Limb (tissue), 2 donors: ENCODE measurements around the gene SERPINB6.
"Not testable (repeated sequence)": the region's sequence is repeated elsewhere in the genome, so short reads cannot be mapped to it uniquely, and the experiment has no call there.

Experiments used
- DNase-seq, 2 donors: peaks; one replicate each; pipeline ENCODE4 v3.0.0-alpha.2; 2016; ENCODE audit errors: extremely low spot score in 2 of 2

The SERPINB6 gene

GRCh38 chr6:2971420-2972218 lies at the start of gene SERPINB6:
Gene SERPINB6, minus strand, starts transcription at chr6:2971567. Its CDS starts 12,235 bp downstream, at chr6:2959332.
- DNase-seq: peak; percentile 53 to 80

DNA sequence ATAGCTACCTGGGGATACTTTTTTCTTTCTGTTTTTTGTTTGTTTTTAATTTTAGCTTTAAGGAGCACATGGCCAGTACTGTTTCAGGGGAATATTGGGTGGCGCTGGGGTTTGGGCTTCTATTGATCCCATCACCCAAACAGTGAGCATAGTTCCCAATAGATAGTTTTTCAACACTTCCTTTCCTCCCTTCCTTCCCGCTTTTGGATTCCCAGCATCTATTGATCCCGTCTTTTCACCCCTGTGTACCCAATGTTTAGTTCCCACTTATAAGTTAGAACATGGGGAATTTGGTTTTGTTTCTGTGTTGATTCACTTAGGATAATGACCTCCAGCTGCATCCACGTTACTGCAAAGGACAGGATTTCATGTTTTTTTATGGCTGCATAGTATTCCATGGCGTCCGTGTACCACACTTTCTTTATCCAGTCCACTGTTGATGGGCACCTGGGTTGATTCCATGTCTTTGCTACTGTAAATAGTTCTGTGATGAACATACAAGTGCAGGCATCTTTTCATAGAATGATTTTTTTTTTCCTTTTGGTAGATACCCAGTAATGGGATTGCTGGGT lies 48.5 kb upstream of the SERPINB6 start:
- DNase-seq: no peak

DNA sequence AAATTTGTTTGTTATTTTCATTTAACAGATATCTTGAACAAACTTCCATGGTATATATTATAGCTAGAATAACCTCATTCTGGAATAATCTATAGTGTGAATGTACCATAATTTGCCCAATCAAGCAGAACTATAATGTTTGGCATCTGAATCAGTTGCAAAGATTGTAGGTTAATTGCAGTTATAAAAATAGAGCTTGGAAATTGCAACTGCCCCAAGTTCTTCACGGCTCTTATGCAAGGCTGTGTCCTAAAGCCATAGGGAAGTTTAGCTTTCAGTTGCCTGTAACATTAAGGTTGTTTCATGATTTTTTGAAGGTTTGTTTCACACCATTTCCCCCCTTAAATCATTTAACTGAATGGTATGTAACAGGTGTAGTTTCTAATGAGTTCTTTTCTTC lies 47.7 kb upstream of the SERPINB6 start:
- DNase-seq: no peak

GRCh38 chr6:3017304-3017703 lies 45.9 kb upstream of the SERPINB6 start:
- no peak for DNase-seq

DNA sequence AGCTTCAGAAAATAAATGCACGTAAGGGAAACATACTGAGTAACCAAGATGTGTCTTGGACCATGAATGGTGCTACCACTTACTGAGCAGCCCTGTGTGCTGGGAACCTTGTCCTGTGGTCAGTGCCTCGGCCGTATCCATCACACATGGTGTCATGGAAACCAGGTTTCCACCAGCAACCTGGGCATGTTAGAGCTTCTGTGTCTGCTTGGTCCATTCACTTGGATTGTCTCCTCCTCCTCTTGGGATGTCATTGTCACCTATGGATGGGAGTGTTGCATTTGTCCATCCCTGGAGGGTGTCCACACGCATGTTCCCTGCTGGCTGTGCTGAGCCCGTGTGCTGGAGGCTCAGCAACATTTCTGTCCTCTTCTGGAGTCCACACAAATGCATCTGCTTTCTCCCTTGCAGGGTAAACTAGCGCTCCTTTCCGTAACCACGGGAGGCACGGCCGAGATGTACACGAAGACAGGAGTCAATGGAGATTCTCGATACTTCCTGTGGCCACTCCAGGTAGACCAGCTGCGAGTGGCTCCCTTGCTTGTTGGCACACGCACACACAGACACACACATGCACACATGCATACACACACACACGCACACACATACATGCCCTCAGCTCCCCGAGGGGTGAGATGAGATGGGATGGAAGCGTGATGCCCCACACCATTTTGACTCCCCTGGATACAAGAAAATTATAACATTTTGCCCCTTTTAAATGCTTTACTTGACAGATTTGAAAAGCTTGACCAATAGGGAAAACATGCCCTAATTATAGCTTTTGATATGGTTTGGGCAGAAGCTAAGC lies 45.3 kb upstream of the SERPINB6 start:
- no peak for DNase-seq

DNA sequence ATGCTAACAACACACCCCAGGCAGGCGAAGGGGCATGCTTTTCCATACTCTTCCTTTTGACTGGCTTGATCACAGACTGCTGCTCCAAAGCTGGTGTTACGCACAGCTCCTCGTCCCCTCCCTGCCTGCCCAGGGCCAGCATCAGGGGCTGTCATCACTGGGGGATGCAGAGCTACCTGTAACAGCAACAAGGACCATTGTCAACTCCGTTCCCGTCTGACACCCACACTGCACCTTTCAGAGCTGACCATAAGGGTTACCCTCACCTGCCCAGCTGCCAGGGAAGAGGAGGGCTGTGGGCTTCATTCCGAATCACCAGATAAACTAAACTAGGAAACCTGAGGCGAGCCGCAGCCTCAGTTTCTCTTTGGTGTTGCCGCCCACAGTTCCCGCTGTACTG lies 43.8 kb upstream of the SERPINB6 start:
- no peak for DNase-seq

DNA sequence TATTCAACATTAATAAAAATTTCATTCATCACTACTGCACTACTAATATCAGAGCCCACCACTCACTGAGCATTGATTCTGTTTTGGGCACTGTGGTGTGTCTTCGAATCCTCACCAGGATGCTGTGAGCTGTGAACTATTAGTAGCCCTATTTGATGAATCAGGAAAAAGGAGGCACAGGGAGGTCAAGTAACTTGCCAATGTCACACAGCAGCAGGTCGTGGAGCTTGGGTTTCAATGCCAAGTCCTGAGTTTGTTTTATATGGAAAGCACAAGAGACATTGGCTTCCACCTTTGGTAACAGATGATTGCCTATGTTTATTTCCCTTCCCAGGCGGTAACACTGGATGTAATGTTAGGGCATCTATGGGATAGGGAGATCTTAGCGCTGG lies 43.3 kb upstream of the SERPINB6 start:
- no peak for DNase-seq

GRCh38 chr6:3013901-3014674 lies 42.7 kb upstream of the SERPINB6 start:
- no peak for DNase-seq

- DNase-seq: no peak
Observed at GRCh38 chr6:3013486-3013885, 42.1 kb upstream of the SERPINB6 start.

- DNase-seq: no peak
Observed at GRCh38 chr6:3011592-3011991, 40.2 kb upstream of the SERPINB6 start.

DNA sequence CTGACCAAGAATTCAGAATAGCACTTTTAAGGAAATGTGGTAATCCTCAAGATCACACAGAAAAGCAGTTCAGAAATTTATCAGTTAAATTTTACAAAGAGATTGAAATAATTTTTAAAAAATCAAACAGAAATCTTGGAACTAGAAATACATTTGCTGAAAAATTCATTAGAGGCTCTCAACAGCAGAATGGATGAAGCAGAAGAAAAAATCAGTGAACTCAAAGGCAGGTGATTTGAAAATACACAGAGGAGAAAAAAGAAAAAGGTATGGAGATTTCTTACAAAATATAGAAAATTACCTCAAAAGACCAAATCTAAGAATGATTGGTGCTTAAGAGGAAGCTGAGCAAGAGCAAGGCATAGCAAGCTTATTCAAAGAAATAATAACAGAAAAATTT lies 39.8 kb upstream of the SERPINB6 start:
- DNase-seq: no peak

DNA sequence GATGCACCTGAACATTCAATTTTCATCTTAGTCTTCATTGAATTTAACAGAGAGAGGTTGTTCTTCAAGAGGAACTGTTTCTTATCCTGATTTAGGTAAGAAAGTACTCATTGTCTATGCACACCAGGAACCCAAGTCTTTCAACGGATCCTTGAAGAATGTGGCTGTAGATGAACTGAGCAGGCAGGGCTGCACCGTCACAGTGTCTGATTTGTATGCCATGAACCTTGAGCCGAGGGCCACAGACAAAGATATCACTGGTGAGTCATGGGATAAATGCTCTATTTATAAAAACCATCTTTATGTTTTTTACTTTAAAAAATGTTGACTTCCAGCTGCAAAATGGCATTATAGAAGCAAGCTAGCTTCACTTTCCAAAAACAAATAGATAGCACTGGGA lies 38.6 kb upstream of the SERPINB6 start:
- no peak for DNase-seq

DNA sequence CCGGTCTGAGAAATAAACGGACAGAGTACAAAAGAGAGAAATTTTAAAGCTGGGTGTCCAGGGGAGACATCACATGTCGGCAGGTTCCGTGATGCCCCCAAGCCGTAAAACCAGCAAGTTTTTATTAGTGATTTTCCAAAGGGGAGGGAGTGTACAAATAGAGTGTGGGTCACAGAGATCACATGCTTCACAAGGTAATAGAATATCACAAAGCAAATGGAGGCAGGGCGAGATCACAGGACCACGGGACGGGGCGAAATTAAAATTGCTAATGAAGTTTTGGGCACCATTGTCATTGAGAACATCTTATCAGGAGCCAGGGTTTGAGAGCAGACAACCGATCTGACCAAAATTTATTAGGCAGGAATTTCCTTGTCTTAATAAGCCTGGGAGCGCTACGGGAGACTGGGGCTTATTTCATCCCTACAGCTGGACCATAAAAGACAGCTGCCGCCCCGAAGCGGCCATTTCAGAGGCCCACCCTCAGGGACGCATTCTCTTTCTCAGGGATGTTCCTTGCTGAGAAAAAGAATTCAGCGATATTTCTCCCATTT lies 37.4 kb upstream of the SERPINB6 start:
- not testable (repeated sequence) for DNase-seq

GRCh38 chr6:3007571-3007970 lies 36.2 kb upstream of the SERPINB6 start:
- DNase-seq: no peak

- DNase-seq: no peak
Observed at GRCh38 chr6:3006476-3006875, 35.1 kb upstream of the SERPINB6 start.

DNA sequence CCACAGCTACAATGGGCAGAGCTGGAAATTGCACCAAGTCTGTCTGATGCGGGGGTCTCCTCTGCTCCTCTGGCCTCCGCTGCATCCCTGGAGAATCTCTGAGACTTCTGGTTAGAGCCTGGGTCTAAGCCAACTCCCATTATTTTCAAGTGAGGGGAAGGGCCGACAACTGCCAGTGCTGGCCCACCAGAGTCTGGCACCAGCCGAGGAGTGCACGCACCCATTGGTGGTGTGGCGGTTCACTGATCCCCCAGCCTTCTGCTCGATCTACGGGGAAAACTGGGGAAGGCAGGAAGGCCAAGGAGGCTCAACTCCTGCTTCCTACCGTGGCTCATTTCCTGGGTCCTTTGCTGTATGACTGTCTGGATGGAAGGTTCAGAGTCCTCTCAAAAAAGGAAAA lies 34.5 kb upstream of the SERPINB6 start:
- no peak for DNase-seq

DNA sequence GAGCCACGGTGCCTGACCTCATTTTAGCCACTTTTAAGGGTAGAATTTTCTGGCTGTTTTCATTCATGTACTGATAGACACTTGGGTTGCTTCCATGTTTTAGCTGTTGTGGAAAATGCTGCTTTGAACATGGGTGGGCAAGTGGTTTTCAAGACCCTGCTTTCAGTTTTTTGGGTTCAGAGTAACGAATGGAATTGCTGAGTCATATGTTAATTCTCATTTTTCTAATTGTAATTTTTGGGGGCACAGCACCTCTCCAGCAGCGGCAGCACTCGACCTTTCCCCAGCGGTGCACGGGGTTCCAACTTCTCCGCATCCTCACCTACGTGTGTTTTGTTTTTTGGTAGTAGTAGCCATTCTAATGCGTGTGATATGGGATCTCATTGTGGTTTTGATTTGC lies 33.7 kb upstream of the SERPINB6 start:
- DNase-seq: no peak

- not testable (repeated sequence) for DNase-seq
Observed at GRCh38 chr6:3003226-3003625, 31.9 kb upstream of the SERPINB6 start.

DNA sequence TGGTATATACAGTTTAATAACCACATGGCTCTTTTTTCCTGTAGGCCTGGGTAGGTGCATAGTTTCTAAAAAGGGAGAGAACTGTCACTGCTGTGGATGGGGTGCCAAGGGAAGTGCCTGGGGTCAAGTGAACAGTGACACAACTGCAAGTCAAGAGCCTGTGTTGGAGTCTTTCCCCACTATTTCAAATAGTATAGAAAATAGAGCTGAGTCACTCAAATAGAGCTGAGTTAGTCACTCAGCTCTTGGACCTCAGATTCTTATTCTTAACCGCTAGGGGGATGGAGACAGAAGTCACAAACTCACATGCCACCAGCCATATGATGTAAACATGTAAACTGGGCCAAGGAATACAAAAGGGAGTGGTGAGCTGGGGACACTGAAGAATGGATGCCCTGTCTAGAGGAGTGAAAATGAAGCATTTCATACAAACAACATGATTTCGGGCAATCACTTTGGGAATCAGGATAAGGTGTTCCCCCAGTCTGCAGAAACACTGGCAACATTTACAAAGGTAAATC lies 30.5 kb upstream of the SERPINB6 start:
- peak in 1 of 2 donors; percentile 47 for DNase-seq

- no peak for DNase-seq
Observed at GRCh38 chr6:3001146-3001772, 29.9 kb upstream of the SERPINB6 start.
